HCT116 (cell line): ENCODE results near the gene VMAC. TPM values are rescaled to one million over a fixed set of nuclear protein-coding genes. Genes with fewer than 3 reads are reported as not detected.

Source experiments
- ATAC-seq: fragments of 200-7000 bp; cut with Tn5 transposase; 2 replicates; pipeline ENCODE4 v1.9.1; 2020; ENCODE audit warnings: mild to moderate bottlenecking, moderate library complexity
- BruUV-seq: library from RNA; stranded (reverse); fragments of 400-500 nt; replicated peaks from 2 replicates; lab custom pipeline; 2021; lab: Mats Ljungman, UMichigan
- CTCF ChIA-PET: fragments of 300-600 bp; sonication (Branson Sonifier 250); formaldehyde crosslinking; loops from one replicate; lab custom pipeline; 2021; ENCODE audit warnings: antibody characterized with exemption; lab: Charles Lee
- POLR2A ChIA-PET: fragments of 300-600, 350-600 bp; sonication (Branson Sonifier 250); formaldehyde crosslinking; loops from one replicate; lab custom pipeline; 2021; ENCODE audit warnings: antibody characterized with exemption; lab: Charles Lee
- RAD21 ChIA-PET, 2 experiments: fragments of 300-600 bp; sonication (Branson Sonifier 250); formaldehyde crosslinking; loops; one replicate each; lab custom pipeline; 2023; ENCODE audit warnings: low total read pairs in 2 of 2; ENCODE audit not compliant: uncharacterized antibody in 2 of 2, unreplicated experiment in 2 of 2, low non-redundant PET in 1 of 2; lab: Charles Lee
- DNase-seq: peaks from one replicate; pipeline ENCODE4 v3.0.0-alpha.2; 2010; ENCODE audit warnings: low read depth, low spot score
- H2AFZ ChIP-seq: fragments of 200-600 bp; shearing (Covaris generic), sonication (generic); 2 replicates; pipeline ENCODE4 v1.6.1; 2017; ENCODE audit warnings: low read depth, mixed run types, mixed read lengths, antibody characterized with exemption, low read length; ENCODE audit not compliant: poor library complexity, severe bottlenecking
- H3K27ac ChIP-seq: 2 replicates; pipeline ENCODE4 v1.5.1; 2012; ENCODE audit warnings: low read depth, low read length
- H3K27me3 ChIP-seq: fragments of 200-600 bp; sonication (generic); 2 replicates; pipeline ENCODE4 v1.6.1; 2016; ENCODE audit warnings: mixed run types, low read length, mixed read lengths; ENCODE audit not compliant: insufficient read depth
- H3K36me3 ChIP-seq, 2 experiments: fragments of 200-500 bp in 1 of 2; fragments of 200-600 bp in 1 of 2; sonication (Bioruptor generic) in 1 of 2; sonication (generic) in 1 of 2; 2 replicates each; pipeline versions ENCODE4 v1.5.1 to v1.6.1; 2014 to 2016; ENCODE audit warnings: low read length in 2 of 2, inconsistent platforms in 1 of 2, mixed read lengths in 1 of 2, mixed run types in 1 of 2; ENCODE audit not compliant: insufficient read depth in 2 of 2, control insufficient read depth in 1 of 2
- H3K4me1 ChIP-seq, 2 experiments: fragments of 200-600 bp in 1 of 2; sonication (generic) in 1 of 2; 2 replicates each; pipeline versions ENCODE4 v1.5.1 to v1.6.1; 2012 to 2017; ENCODE audit warnings: low read length in 2 of 2, inconsistent platforms in 1 of 2, mild to moderate bottlenecking in 1 of 2, mixed read lengths in 1 of 2, mixed run types in 1 of 2, moderate library complexity in 1 of 2; ENCODE audit not compliant: insufficient read depth in 2 of 2, control insufficient read depth in 1 of 2
- H3K4me2 ChIP-seq: fragments of 200-600 bp; sonication (generic); 2 replicates; pipeline ENCODE4 v1.6.1; 2017; ENCODE audit warnings: mixed run types, low read length, mixed read lengths
- H3K4me3 ChIP-seq, 2 experiments: fragments of 200-600 bp in 1 of 2; sonication (generic) in 1 of 2; replicated peaks in 1 of 2; 2 replicates each; pipeline ENCODE4 v1.5.1; 2011 to 2016; ENCODE audit warnings: low read length in 2 of 2, control low read depth in 1 of 2, low read depth in 1 of 2, mild to moderate bottlenecking in 1 of 2, mixed read lengths in 1 of 2, mixed run types in 1 of 2
- H3K79me2 ChIP-seq: fragments of 200-600 bp; sonication (generic); 2 replicates; pipeline ENCODE4 v1.6.1; 2017; ENCODE audit warnings: mild to moderate bottlenecking, mixed run types, low read length, moderate library complexity, mixed read lengths; ENCODE audit not compliant: insufficient read depth
- H3K9ac ChIP-seq: fragments of 200-600 bp; sonication (generic); 2 replicates; pipeline ENCODE4 v1.6.1; 2016; ENCODE audit warnings: low read length, mixed read lengths
- H3K9me2 ChIP-seq: fragments of 200-600 bp; sonication (generic), shearing (Covaris generic); 2 replicates; pipeline ENCODE4 v1.6.1; 2017; ENCODE audit warnings: mixed run types, mild to moderate bottlenecking, moderate library complexity; ENCODE audit not compliant: insufficient read depth
- H3K9me3 ChIP-seq, 2 experiments: fragments of 200-500 bp in 1 of 2; fragments of 200-600 bp in 1 of 2; sonication (Bioruptor generic) in 1 of 2; sonication (generic) in 1 of 2; 2 replicates each; pipeline ENCODE4 v1.6.1; 2014 to 2017; ENCODE audit warnings: low read length in 2 of 2, mixed read lengths in 2 of 2, inconsistent platforms in 1 of 2, low read depth in 1 of 2, mild to moderate bottlenecking in 1 of 2, mixed run types in 1 of 2, moderate library complexity in 1 of 2; ENCODE audit not compliant: control insufficient read depth in 1 of 2, insufficient read depth in 1 of 2
- H4K20me1 ChIP-seq: fragments of 200-600 bp; sonication (generic), shearing (Covaris generic); 2 replicates; pipeline ENCODE4 v1.6.1; 2017; ENCODE audit warnings: mixed run types, mild to moderate bottlenecking, moderate library complexity; ENCODE audit not compliant: insufficient read depth
- ATF3 ChIP-seq: IDR thresholded peaks from 2 replicates; pipeline ENCODE4 v1.6.1; 2012
- CEBPB ChIP-seq: IDR thresholded peaks from 2 replicates; pipeline ENCODE4 v1.6.1; 2012; ENCODE audit warnings: low read depth
- CTCF ChIP-seq, 3 experiments: fragments of 200-600 bp in 1 of 3; sonication (generic) in 1 of 3; IDR thresholded peaks in 2 of 3; conservative IDR thresholded peaks in 1 of 3; 2 replicates each; pipeline ENCODE4 v1.5.1; 2012 to 2017; ENCODE audit warnings: low read depth in 2 of 3, low read length in 2 of 3, antibody characterized with exemption in 1 of 3, borderline replicate concordance in 1 of 3, control low read depth in 1 of 3, mild to moderate bottlenecking in 1 of 3, mixed read lengths in 1 of 3, mixed run types in 1 of 3, moderate library complexity in 1 of 3; ENCODE audit not compliant: insufficient read depth in 1 of 3
- EGR1 ChIP-seq: IDR thresholded peaks from 2 replicates; pipeline ENCODE4 v1.6.1; 2012; ENCODE audit warnings: low read depth
- EZH2 ChIP-seq: fragments of 200-600 bp; sonication (generic); IDR thresholded peaks from 2 replicates; pipeline ENCODE4 v1.6.1; 2017; ENCODE audit warnings: antibody characterized with exemption, mixed run types
- EZH2phosphoT487 ChIP-seq: fragments of 200-600 bp; IDR thresholded peaks from 2 replicates; pipeline ENCODE4 v1.6.1; 2018; ENCODE audit warnings: antibody characterized with exemption, borderline replicate concordance
- JUND ChIP-seq: IDR thresholded peaks from 2 replicates; pipeline ENCODE4 v1.6.1; 2012
- POLR2AphosphoS5 ChIP-seq: IDR thresholded peaks from 2 replicates; pipeline ENCODE4 v1.6.1; 2011; ENCODE audit warnings: mild to moderate bottlenecking, low read depth, low read length, moderate library complexity
- RAD21 ChIP-seq: IDR thresholded peaks from 2 replicates; pipeline ENCODE4 v1.6.1; 2012; ENCODE audit warnings: low read depth, mild to moderate bottlenecking
- SIN3A ChIP-seq: IDR thresholded peaks from 2 replicates; pipeline ENCODE4 v1.6.1; 2012; ENCODE audit warnings: low read depth
- SP1 ChIP-seq: IDR thresholded peaks from 2 replicates; pipeline ENCODE4 v1.6.1; 2012; ENCODE audit warnings: low read depth
- TCF7L2 ChIP-seq: IDR thresholded peaks from 2 replicates; pipeline ENCODE4 v1.7.0; 2011; ENCODE audit warnings: borderline replicate concordance, inconsistent platforms; ENCODE audit not compliant: insufficient read depth, insufficient read length; ENCODE audit errors: extremely low read depth
- YY1 ChIP-seq: IDR thresholded peaks from 2 replicates; pipeline ENCODE4 v1.6.1; 2011; ENCODE audit warnings: low read length, low read depth, moderate library complexity, mild to moderate bottlenecking; ENCODE audit not compliant: insufficient replicate concordance; ENCODE audit errors: extremely low read depth
- ZFX ChIP-seq: fragments of 450-650 bp; IDR thresholded peaks from 2 replicates; pipeline ENCODE4 v1.6.1; 2017
- ZNF274 ChIP-seq: fragments of 200-500 bp; sonication (Bioruptor generic); IDR thresholded peaks from 2 replicates; pipeline ENCODE4 v1.6.1; 2014; ENCODE audit warnings: mild to moderate bottlenecking, low read depth, low read length, inconsistent platforms
- intact Hi-C: fragments of 100-400 bp; cut with micrococcal nuclease; formaldehyde crosslinking; loops from 2 replicates; pipeline ENCODE4 v1.10.0; 2022
- total RNA-seq: library from RNA; stranded (reverse); gene quantifications from one replicate; pipeline ENCODE4 v1.2.1, GENCODE V29; 2021; ENCODE audit not compliant: unreplicated experiment
- TF ChIP-seq, protein P1 (sequence below): IDR thresholded peaks from 2 replicates; pipeline ENCODE4 v1.6.1; 2012

Gene VMAC
- total RNA-seq, 1 experiment from 2014 or later, result 2.1 TPM

DNA sequence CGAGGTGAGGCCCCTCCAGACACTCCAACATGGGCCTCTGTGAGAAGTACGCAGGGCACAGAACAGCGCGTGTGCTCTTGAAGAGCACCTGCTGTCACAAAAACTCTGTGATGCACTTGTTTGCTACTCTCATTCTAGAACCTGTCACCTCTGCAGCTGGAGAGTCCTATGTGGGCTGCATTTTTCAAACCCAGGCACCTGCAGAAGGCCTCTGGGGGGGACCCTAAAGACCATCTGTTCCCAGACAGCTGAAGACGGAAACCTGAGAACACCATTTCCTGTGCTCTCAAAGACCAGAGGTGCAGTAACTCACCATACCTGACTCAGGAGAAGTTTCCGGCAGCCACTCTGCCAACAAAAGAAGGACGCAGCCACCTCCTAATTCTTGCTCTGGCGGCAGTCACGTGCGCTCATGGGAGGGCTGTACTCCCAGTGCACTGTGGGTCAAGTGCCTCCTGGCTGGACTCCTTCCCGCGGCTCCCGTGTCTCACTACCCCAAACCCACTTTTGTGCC, 45.2 kb downstream of the VMAC start:
- no peaks in the 10 kb centered on the region for H3K9me3 ChIP-seq
- H2AFZ ChIP-seq, result no peak overlapping the region
- H3K27ac ChIP-seq, result no peak overlapping the region
- RAD21 ChIA-PET, result no interaction called here
- peaks cover 96% of the 10 kb centered on the region for H3K79me2 ChIP-seq
- H3K27me3 ChIP-seq, result no peaks in the 10 kb centered on the region
- no peak overlapping the region for H3K9ac ChIP-seq
- no peak for DNase-seq
- no TSS peak for BruUV-seq
- intact Hi-C loops, result no loop called here
- no peak for ATAC-seq
- peaks cover 9% of the 10 kb centered on the region; the same call in 1 of the 2 replicates for H4K20me1 ChIP-seq
- H3K4me3 ChIP-seq, result no peak overlapping the region
- H3K9me2 ChIP-seq, result no peaks in the 10 kb centered on the region
- no peak overlapping the region for H3K4me2 ChIP-seq
- TF ChIP-seq RAD21, result no peak
- no peak for TF ChIP-seq SIN3A
- TF ChIP-seq CEBPB, result no peak
- no peak for TF ChIP-seq EZH2phosphoT487
- no peak for TF ChIP-seq EZH2
- no peak for TF ChIP-seq ATF3
- TF ChIP-seq, protein P1, sequence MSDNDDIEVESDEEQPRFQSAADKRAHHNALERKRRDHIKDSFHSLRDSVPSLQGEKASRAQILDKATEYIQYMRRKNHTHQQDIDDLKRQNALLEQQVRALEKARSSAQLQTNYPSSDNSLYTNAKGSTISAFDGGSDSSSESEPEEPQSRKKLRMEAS, result no peak
- TF ChIP-seq TCF7L2, result no peak
- TF ChIP-seq SP1, result no peak
- no peak for TF ChIP-seq EGR1
- no peak for TF ChIP-seq JUND
- CTCF ChIA-PET, result no interaction called here
- H3K4me1 ChIP-seq, result 0 out of 4 replicates have a peak, but pooled peaks cover 0 to 1% of the 10 kb centered on the region in 2 experiments
- POLR2A ChIA-PET, result no interaction called here
- peaks cover 0 to 23% of the 10 kb centered on the region in 2 experiments; a peak in 1 of 4 replicates for H3K36me3 ChIP-seq

- Histone ChIP-seq H3K27me3 (no peaks in the 10 kb centered on the region), H2AFZ (no peak overlapping the region), H3K4me1 (0 out of 4 replicates have a peak, but pooled peaks cover 0 to 2% of the 10 kb centered on the region in 2 experiments), H3K9me3 (no peaks in the 10 kb centered on the region), H3K36me3 (peaks cover 0 to 17% of the 10 kb centered on the region in 2 experiments; a peak in 1 of 4 replicates), H3K79me2 (peaks cover 96% of the 10 kb centered on the region), H3K4me3 (no peak overlapping the region), H3K9me2 (no peaks in the 10 kb centered on the region), H3K27ac (no peak overlapping the region), H3K9ac (no peak overlapping the region), H4K20me1 (peaks cover 7% of the 10 kb centered on the region; the same call in 1 of the 2 replicates), H3K4me2 (no peak overlapping the region)
- intact Hi-C loops, result no loop called here
- ChIA-PET RAD21 (no interaction called here), CTCF (no interaction called here), POLR2A (no interaction called here)
- ATAC-seq (no peak), DNase-seq (no peak)
- no peak for TF ChIP-seq ZFX
- TF ChIP-seq SP1, result no peak
- no peak for TF ChIP-seq JUND
- TF ChIP-seq CTCF (IDR thresholded peaks at IDR 0.05 in 2 of 3, conservative IDR thresholded peaks at IDR 0.05 in 1 of 3; ENCODE audit: borderline replicate concordance in 1 of 3, insufficient read depth in 1 of 3, low read depth in 2 of 3, low read length in 2 of 3), result no peak
- no peak for TF ChIP-seq POLR2AphosphoS5
- TF ChIP-seq EZH2phosphoT487, result no peak
- TF ChIP-seq YY1, result no peak
- TF ChIP-seq EZH2, result no peak
- no peak for TF ChIP-seq ZNF274
- no TSS peak for BruUV-seq
Observed at GRCh38 chr19:5950741-5951140, 46.1 kb downstream of the VMAC start.
